NCI-H2196 (cell line): ENCODE results near the gene MYRF.
A peak's percentile ranks its signal among the peaks of the same experiment; 100 is the strongest.

Experiments
- DNase-seq: peaks from one replicate; lab custom pipeline; 2025; ENCODE audit not compliant: unreplicated experiment; lab: John Stamatoyannopoulos, UW

Gene MYRF

GRCh38 chr11:61793083-61793828, 40.8 kb downstream of the MYRF start:
- no peak for DNase-seq

DNA sequence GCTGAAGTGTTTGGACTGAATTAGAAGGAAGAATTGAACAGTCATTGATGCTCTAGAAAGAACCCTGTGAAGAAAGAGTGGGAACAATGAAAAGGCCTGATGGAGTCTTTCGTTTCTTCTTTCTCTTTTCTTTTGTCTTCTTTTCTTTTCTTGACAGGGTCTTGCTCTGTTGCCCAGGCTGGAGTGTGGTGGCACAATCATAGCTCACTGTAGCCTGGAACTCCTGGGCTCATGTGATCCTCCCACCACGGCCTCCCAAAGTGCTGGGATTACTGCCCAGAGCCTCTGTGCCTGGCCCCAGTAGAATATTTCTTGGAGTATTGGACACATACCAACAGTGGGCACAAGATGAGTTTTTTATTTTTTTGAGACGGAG, 41.4 kb downstream of the MYRF start:
- DNase-seq, result no peak

DNA sequence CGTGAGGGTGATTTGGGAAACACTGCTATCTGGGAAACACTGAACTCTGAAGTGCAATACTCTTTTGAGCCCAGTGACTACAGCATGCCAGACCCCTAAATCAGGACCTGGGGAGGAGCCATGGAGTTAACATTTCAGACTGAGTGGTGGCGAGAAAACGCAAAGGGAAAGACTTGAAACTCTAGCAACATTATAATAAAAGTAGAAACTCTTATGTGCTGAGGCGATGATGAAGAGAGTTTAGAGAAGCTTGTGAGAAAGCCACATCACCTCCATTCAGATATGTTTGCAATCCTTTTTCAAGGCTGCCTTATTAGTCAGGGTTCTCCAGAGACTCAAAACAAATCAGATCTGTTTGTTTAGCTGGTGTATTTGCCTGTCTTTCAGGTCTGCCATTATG, 42.1 kb downstream of the MYRF start:
- no peak for DNase-seq

DNA sequence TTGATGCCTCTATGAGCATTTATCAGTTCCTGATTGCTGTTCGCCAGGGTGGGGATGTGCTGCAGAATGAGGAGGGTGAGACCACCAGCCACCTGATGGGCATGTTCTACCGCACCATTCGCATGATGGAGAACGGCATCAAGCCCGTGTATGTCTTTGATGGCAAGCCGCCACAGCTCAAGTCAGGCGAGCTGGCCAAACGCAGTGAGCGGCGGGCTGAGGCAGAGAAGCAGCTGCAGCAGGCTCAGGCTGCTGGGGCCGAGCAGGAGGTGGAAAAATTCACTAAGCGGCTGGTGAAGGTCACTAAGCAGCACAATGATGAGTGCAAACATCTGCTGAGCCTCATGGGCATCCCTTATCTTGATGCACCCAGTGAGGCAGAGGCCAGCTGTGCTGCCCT, 43.0 kb downstream of the MYRF start:
- no peak for DNase-seq

- no peak for DNase-seq
These were observed 43.6 kb downstream of the MYRF start for GRCh38 chr11:61795876-61796526.

GRCh38 chr11:61797263-61797944, 45.0 kb downstream of the MYRF start:
- DNase-seq, result peak; percentile 77

DNA sequence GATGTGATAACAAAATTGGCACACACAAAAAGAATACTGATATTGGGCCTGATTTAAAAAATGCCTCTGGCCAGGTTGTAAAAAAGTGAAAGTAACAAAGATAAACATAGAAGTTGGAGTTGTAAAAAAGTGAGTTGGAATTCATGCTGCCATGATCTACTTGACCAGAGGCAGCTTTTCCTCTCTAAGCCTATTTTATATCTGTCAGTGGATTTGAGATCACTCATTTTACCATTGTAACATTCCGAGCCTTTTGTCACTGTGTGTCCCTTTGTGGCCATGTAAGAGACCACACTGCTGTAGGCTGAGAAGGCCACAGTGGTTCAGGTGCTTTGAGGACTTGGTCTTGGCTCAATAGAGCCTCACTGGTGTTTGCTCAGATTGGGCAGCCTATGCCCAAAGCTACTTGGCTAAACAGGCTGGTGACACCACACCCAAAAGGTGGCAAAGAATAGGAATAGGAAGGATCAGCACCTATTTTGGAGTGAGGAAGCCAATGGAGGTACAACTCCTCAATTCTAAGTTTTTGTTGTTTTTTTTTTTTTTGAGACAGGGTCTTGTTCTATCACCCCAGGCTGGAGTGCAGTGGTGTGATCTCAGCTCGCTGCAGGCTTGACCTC, 47.3 kb downstream of the MYRF start:
- no peak for DNase-seq

DNA sequence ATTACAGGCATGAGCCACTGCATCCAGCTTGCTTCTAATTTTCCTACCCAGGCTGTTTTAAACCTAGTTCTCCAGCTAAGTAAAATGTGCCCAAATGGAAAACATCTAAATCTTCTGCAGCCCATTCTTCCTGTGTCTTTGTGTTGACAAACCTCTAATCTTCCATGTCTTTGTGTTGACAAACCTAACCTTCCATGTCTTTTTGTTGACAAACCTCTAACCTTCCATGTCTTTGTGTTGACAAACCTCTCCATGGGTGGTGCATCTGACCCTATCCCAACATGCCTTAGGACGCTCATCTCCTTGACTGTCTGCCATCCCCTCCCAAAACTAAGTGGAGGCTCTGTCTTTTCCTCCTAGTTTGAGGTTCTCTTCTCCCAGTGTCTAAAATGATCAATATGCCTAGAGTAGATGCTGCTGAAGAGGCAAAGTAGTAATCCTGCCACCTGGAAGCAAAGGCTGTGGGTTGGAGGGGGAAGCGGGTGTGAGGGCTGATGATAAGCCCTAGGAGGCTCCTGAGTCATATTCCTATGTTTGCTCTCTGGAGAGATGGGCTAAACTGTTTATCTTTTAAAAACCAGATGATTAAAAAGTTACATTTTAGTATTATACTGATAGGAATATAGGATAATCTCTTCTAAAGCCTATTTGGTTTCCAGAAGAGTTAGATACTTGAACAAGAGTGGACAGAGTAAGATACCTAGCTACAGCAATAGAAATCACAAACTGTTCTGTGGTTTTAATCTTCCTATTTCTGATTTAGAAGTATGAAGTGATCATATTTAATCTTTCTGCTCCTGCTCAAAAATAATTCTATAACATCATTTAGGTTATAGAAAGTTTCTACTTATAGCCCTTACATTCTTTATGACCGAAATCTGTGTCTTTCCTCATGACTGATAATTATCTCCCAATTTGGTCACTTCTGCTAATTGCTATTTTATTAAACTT, 48.2 kb downstream of the MYRF start:
- no peak for DNase-seq

DNA sequence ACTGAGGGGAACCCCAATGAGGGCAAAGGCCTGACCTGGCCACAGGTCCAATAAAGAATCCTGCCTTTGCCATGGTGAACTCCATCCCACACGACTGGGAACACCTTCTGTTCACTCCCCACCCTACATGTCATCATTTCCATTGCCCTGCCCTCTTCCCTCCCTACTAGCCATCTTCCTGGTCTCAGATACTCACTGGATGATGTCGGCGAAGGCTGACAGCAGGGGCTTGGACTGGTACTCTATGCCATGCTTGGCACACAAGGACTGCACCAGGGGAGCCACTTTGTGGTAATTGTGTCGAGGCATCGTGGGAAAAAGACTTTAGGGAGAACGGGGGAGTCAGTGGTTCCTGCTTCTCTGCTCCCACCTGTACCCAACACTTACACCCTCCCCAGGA, 50.2 kb downstream of the MYRF start:
- DNase-seq, result no peak

- DNase-seq, result no peak
These were observed 51.6 kb downstream of the MYRF start for GRCh38 chr11:61803889-61804647.

GRCh38 chr11:61805146-61805545, 52.7 kb downstream of the MYRF start:
- DNase-seq, result no peak

- DNase-seq, result no peak
These were observed 54.3 kb downstream of the MYRF start for GRCh38 chr11:61806785-61807184.

DNA sequence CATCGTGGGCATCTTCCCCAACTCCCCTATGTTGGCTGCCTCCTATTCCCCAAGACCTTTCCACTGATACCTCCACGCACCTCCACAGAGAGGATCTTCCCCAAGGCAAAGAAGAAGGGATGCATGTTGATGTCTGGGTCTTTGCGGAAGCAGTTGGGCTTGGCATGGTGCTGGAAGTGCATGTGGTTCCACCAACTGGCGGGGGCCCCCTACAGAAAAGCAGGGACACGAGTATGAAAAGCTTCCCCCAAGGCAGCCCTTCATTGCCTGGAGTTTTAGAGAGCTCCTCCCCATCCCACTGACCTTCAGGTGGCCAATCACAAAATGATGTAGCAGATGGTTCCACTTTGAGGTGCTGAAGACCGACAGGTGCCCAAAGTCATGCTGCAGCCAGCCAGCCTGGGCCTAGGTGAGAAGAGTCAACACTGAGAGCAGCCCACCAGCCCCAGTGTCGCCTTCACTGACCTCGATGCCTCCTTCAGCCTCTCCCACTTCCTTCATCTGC, 58.3 kb downstream of the MYRF start:
- DNase-seq, result no peak

GRCh38 chr11:61811831-61812230, 59.4 kb downstream of the MYRF start:
- DNase-seq, result peak; percentile 22

DNA sequence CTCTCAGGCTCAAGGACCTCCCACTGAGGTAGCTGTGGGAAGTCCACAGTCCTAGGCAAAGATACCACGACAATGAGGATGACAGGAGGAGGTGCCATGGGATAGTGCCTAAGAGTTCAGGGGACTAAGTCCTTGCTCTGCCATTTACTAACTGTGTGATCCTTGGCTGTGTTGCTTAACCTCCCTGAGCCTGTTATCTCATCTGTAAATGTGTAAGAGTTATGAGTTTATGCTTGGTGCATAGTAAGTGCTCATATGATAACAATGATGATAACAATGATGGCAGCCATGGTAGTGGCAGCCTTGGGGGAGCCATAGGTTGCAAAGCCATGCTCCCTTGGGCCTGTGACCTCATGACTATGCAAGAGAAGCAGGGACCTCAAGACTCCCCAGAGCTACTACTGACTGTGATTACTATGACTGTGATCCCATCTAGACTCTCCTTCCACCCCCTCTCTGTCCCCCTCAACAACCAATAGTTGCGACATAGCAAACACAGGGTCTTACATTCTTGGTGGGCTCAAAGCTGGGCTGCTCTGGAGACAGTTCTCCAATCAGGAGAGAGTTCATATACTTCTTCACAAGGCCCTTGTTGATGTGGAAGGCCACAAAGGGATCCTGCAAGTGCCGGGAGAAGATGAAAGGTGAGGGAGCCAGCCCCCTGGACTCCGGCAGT, 60.4 kb downstream of the MYRF start:
- DNase-seq, result no peak

- DNase-seq, result peak; percentile 57
These were observed 62.0 kb downstream of the MYRF start for GRCh38 chr11:61814247-61814957.

DNA sequence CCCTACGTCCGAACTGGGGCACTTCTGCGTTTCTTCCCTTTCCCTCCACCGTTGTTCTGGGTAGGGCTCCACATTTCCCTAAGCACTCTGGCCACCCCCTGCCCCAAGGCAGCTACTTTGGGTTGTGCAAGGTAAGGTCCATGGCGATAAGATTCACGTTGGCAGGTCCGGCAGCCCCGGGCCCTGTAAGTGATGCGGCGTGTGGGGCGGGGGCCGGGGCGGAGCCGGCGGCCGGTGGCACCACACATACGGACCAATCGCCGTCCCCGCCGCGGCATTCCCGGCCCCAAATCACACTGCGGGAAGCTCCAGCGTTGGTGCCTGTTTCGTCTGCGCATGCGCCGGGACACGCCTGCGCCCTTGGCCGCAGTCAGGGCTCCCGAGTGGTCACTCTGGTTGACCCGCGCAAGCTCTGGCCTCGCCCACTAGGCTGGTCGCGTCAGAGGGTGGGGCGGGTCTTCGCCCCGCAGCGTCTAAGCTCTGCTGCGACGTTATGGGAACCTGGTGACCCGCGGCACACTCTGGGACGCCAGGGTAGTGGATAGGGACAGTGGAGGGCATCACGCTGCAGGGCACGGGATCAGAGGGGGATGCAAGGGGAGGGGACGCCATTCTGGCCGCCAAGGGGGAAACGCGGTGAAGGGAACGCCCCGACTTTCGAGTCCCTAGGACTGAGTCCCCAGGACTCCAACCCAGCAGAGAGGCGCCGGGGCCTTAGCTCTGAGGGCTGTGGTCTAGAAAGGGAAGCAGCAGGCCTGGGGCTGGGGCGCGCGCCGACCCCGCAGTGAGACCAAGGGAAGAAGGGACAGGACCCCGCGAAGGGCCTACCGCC, 62.7 kb downstream of the MYRF start:
- DNase-seq, result peak; percentile 97
